Peyer's patch (tissue), 4 donors: ENCODE measurements around the gene ST7.

Experiments
- POLR2A ChIP-seq, 2 donors: fragments of 450-650 bp; IDR thresholded peaks; one replicate each; pipeline ENCODE4 v1.5.1; 2017; ENCODE audit warnings: antibody characterized with exemption in 2 of 2, mild to moderate bottlenecking in 2 of 2, moderate library complexity in 2 of 2
- TF ChIP-seq, protein P1 (sequence below), 6 experiments: fragments of 450-650 bp in 4 of 6; fragments of 200-600 bp in 2 of 6; sonication (generic) in 1 of 6; IDR thresholded peaks; one replicate each; pipeline ENCODE4 v1.5.1; 2017 to 2019; ENCODE audit warnings: antibody characterized with exemption in 6 of 6, mild to moderate bottlenecking in 3 of 6, moderate library complexity in 1 of 6

DNA sequence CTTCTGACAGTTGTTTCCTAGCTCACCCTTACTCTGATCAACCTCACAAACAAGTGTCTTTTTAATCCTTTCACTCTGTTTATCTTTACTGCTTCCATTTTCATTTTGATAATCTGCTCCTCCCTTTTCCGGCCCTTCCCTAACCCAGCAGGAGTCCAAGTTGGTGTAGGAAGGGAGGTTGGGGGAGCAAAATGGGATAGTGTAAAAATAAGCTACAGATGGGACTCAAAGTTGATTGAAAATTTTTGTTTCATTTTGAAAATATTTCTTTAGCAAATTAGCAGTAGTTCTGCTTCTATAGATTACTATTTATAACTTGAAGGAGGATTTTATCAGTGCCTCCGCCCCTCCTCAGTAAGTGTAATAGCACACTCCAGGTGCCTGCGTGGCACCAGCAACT lies 257.6 kb downstream of the ST7 start:
- TF ChIP-seq, protein P1, sequence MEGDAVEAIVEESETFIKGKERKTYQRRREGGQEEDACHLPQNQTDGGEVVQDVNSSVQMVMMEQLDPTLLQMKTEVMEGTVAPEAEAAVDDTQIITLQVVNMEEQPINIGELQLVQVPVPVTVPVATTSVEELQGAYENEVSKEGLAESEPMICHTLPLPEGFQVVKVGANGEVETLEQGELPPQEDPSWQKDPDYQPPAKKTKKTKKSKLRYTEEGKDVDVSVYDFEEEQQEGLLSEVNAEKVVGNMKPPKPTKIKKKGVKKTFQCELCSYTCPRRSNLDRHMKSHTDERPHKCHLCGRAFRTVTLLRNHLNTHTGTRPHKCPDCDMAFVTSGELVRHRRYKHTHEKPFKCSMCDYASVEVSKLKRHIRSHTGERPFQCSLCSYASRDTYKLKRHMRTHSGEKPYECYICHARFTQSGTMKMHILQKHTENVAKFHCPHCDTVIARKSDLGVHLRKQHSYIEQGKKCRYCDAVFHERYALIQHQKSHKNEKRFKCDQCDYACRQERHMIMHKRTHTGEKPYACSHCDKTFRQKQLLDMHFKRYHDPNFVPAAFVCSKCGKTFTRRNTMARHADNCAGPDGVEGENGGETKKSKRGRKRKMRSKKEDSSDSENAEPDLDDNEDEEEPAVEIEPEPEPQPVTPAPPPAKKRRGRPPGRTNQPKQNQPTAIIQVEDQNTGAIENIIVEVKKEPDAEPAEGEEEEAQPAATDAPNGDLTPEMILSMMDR (IDR thresholded peaks at IDR 0.05) = no peak
- no peak for TF ChIP-seq POLR2A (IDR thresholded peaks at IDR 0.05)
